Hematopoietic multipotent progenitor cell treated with erythropoietin and hydrocortisone succinate and interleukin-3 and kit ligand, for 4 days (in vitro differentiated cells): ENCODE measurements around the gene UGT1A3.

ENCODE experiments used
- DNase-seq: peaks from one replicate; pipeline ENCODE4 v3.0.0-alpha.2; 2015

UGT1A3 gene

GRCh38 chr2:233760043-233760442, 31.2 kb downstream of the UGT1A3 start, which contains the start of gene UGT1A1:
TSS of gene UGT1A1 (plus strand) at chr2:233760270. CDS start at chr2:233760288, 18 bp downstream.
- DNase-seq = no peak

GRCh38 chr2:233761040-233761769, 32.4 kb downstream of the UGT1A3 start:
- no peak for DNase-seq

- peak; percentile 35 for DNase-seq
Measured at GRCh38 chr2:233764264-233764663, 35.4 kb downstream of the UGT1A3 start.

DNA sequence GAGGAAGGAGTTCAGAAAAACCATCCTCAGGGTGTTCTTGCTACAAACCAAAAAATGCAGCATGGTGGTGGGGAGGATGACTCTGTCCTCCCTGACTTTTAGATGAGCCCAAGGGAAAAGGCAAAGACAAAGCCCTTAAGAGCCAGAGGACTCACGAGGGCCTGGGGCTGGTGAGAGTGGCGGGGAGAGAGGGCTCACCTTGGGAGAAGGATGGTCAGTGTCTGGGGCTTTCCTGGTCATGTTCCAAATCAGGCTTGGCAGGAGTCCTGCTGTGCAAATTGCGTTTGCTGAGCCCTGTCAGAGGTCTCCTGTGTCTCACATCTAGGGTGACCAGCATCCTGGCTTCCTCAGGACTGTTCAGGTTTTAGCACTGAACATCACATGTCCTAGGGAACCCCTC, 35.9 kb downstream of the UGT1A3 start:
- DNase-seq = no peak

GRCh38 chr2:233766416-233766815, 37.6 kb downstream of the UGT1A3 start:
- DNase-seq = no peak

DNA sequence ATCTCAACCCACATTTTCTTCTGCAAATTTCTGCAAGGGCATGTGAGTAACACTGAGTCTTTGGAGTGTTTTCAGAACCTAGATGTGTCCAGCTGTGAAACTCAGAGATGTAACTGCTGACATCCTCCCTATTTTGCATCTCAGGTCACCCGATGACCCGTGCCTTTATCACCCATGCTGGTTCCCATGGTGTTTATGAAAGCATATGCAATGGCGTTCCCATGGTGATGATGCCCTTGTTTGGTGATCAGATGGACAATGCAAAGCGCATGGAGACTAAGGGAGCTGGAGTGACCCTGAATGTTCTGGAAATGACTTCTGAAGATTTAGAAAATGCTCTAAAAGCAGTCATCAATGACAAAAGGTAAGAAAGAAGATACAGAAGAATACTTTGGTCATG, 39.2 kb downstream of the UGT1A3 start:
- no peak for DNase-seq

DNA sequence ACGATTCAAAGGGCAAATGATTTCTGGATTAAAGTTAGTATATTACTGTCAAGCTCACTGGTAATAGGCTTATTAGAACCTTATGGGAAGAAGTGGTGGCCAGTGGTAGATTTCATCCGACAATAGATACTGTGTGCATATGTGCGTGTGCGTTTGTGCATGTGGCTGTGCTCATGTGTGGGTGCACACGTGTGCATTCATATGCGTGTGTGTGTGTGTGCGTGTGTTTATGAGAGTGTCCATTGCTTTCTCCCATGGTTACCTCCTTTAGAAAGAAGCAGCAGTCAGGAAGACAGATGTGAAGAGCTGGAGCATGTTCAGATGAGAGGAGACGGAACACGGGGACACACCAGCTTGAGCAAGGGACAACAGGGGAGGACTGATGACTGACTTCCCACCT, 40.4 kb downstream of the UGT1A3 start:
- DNase-seq = no peak

- DNase-seq = no peak
Measured at GRCh38 chr2:233772153-233772552, 43.3 kb downstream of the UGT1A3 start.

DNA sequence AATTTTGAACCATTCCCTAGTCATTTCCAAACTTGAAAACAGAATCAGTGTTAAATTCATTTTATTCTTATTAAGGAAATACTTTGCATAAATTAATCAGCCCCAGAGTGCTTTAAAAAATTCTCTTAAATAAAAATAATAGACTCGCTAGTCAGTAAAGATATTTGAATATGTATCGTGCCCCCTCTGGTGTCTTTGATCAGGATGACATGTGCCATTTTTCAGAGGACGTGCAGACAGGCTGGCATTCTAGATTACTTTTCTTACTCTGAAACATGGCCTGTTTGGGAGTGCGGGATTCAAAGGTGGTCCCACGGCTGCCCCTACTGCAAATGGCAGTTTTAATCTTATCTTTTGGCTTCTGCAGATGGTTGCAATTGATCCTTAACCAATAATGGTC, 43.7 kb downstream of the UGT1A3 start:
- peak; percentile 13 for DNase-seq

GRCh38 chr2:233773854-233774253, 45.0 kb downstream of the UGT1A3 start:
- DNase-seq = no peak

DNA sequence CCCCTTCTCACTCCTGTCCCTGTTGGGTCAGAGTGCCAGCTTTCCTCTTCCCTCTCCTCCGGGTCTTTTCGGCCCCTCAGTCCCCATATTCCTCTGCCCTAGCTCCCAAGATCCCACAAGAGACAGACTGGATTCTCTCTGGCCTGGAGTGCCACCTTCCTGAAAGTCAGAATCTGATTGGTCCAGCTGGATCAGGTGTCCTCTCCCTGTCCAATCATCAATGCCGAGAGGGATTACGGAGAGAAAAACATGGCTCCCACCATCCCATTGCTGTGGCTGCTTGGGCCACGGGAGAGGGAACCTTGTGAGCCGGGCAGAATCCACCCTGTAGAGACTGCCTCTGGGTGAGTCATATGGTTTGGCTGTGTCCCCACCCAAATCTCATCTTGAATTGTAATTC, 46.6 kb downstream of the UGT1A3 start:
- no peak for DNase-seq

DNA sequence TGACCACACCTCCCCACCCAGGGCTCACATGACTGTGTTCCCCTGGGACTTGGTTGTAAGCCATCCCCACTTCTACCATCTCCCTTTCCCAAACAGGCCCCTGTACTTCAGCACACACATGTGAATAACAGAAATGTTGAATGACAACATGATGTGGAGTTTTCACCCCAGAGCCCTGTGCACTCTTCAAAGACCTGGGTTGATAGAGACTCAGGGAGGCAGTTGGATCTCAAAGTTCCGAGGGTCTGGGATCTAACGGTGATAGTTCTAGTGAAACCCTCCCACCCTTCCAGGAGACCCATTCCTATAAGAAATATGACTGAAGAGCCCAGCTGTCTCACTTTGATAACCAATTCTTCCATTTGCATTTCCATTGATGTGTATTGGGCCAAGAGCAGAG, 49.2 kb downstream of the UGT1A3 start, which contains the start of gene MROH2A:
Gene MROH2A, plus strand, starts transcription at position 301 of the 400 bp plus-strand sequence. CDS start 1,029 bp downstream, outside the sequence.
- DNase-seq = no peak

GRCh38 chr2:233779722-233780121, 50.9 kb downstream of the UGT1A3 start:
- no peak for DNase-seq

DNA sequence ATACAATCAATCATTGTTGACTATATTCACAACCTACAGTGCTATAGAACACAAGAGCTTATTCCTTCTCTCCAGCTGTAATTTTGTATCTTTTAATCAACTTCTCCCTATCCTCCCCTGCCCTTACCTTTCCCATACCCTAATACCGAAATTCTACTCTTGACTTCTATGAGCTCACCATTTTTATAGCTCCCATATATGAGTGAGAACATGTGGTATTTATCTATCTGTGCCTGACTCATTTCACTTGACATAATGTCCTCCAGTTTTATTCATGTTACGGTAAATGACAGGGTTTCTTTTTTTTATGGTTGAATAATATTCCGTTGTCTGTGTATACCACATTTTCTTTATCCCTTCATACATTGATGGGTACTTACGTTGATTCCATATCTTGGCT, 51.9 kb downstream of the UGT1A3 start:
- no peak for DNase-seq

- DNase-seq = no peak
Measured at GRCh38 chr2:233789554-233789953, 60.7 kb downstream of the UGT1A3 start.

GRCh38 chr2:233791151-233791882, 62.5 kb downstream of the UGT1A3 start:
- DNase-seq = no peak

DNA sequence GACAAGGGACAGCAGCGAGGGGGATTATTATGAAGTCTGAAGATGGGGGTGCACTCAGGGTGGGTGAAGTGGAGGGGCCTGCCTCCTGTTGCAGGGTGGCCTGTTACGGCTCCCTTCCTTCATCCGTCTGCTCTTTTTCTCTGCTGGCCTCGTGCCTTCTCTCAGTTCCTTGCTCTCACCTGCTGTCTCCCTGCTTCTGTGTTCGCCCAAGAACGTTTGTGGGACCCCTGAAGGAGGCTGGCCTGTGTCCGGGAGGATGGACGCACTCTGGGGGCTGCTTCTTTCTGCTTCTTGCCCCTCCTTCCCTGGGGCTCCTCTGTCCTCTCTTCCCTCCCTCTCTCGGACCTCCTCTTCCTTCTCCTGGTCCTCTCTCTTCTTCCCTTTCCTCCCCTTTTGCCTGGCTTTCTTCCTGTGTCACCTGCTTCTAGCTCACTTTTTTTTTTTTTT, 63.1 kb downstream of the UGT1A3 start:
- DNase-seq = no peak

- no peak for DNase-seq
Measured at GRCh38 chr2:233792720-233793119, 63.9 kb downstream of the UGT1A3 start.

GRCh38 chr2:233793465-233794127, 64.8 kb downstream of the UGT1A3 start:
- DNase-seq = no peak

DNA sequence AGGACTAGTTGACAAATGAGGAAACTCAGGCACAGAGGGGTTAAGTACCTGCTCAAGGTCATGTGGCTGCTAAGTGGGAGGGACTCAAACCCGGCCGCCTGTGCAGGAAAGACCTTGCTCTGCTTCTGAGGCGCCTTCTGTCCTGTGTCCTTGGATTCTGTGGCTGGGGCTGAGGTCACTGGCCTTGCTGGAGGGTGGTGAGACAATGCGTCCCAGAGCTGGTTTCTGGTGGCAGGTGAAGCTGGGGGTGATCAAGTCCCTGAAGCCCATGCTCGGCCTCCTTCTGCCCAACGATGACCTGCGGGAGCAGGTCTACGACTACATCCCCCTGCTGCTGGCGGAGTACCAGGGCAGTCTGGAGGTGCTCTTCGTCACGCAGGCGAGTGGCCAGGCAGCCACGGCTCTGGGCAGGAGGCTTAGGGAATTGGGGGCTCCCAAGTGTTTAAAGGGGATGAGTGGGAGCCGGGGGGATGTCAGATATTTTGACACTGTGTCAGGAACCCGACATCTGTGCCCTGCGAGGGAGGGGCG, 65.4 kb downstream of the UGT1A3 start:
- no peak for DNase-seq

- DNase-seq = no peak
Measured at GRCh38 chr2:233795735-233796171, 66.9 kb downstream of the UGT1A3 start.

- peak; percentile 31 for DNase-seq
Measured at GRCh38 chr2:233796254-233796653, 67.4 kb downstream of the UGT1A3 start.
